GM23248 (cell line): ENCODE data around the gene RNF144B. TPM values are rescaled to one million over a fixed set of nuclear protein-coding genes. Genes with fewer than 3 reads are reported as not detected.
A peak's percentile ranks its signal among the peaks of the same experiment; 100 is the strongest.

Experiments
- DNase-seq: peaks from one replicate; pipeline ENCODE4 v3.0.0-alpha.2; 2015
- H2AFZ ChIP-seq: fragments of 200-600 bp; sonication (generic); 2 replicates; pipeline ENCODE4 v1.6.1; 2016; ENCODE audit warnings: antibody characterized with exemption
- H3F3A ChIP-seq: fragments of 200-600 bp; sonication (generic); 2 replicates; pipeline ENCODE4 v1.6.1; 2016; ENCODE audit warnings: mild to moderate bottlenecking, antibody characterized with exemption, mixed run types; ENCODE audit not compliant: insufficient read depth
- H3K27ac ChIP-seq: fragments of 200-600 bp; sonication (generic); 2 replicates; pipeline ENCODE4 v1.5.1; 2016; ENCODE audit warnings: mild to moderate bottlenecking
- H3K27me3 ChIP-seq: fragments of 200-600 bp; sonication (generic); replicated peaks from 2 replicates; pipeline ENCODE4 v1.6.1; 2016; ENCODE audit warnings: mild to moderate bottlenecking; ENCODE audit not compliant: insufficient read depth
- H3K36me3 ChIP-seq: fragments of 200-600 bp; sonication (generic); 2 replicates; pipeline ENCODE4 v1.6.1; 2016; ENCODE audit warnings: low read depth, mild to moderate bottlenecking
- H3K4me1 ChIP-seq: fragments of 200-600 bp; sonication (generic); 2 replicates; pipeline ENCODE4 v1.6.1; 2016; ENCODE audit warnings: mild to moderate bottlenecking; ENCODE audit not compliant: insufficient read depth
- H3K4me2 ChIP-seq: fragments of 200-600 bp; sonication (generic); one replicate; pipeline ENCODE4 v1.6.1; 2016; ENCODE audit warnings: mild to moderate bottlenecking; ENCODE audit not compliant: unreplicated experiment
- H3K4me3 ChIP-seq: fragments of 200-600 bp; sonication (generic); 2 replicates; pipeline ENCODE4 v1.5.1; 2016; ENCODE audit warnings: mild to moderate bottlenecking
- H3K79me2 ChIP-seq: fragments of 200-600 bp; sonication (generic); 2 replicates; pipeline ENCODE4 v1.6.1; 2016; ENCODE audit warnings: mild to moderate bottlenecking; ENCODE audit not compliant: insufficient read depth
- H3K9ac ChIP-seq: fragments of 200-600 bp; sonication (generic); 2 replicates; pipeline ENCODE4 v1.6.1; 2016; ENCODE audit warnings: mild to moderate bottlenecking
- H3K9me2 ChIP-seq: fragments of 200-600 bp; sonication (generic); 2 replicates; pipeline ENCODE4 v1.6.1; 2016; ENCODE audit warnings: mixed run types, mild to moderate bottlenecking, moderate library complexity; ENCODE audit not compliant: insufficient read depth
- H3K9me3 ChIP-seq: fragments of 200-600 bp; sonication (generic); one replicate; pipeline ENCODE4 v1.6.1; 2017; ENCODE audit warnings: low read depth
- H4K20me1 ChIP-seq: fragments of 200-600 bp; sonication (generic); 2 replicates; pipeline ENCODE4 v1.6.0; 2016; ENCODE audit not compliant: insufficient read depth
- EZH2 ChIP-seq: fragments of 200-600 bp; sonication (generic); IDR thresholded peaks from 2 replicates; pipeline ENCODE4 v1.6.1; 2018; ENCODE audit warnings: antibody characterized with exemption, mild to moderate bottlenecking; ENCODE audit not compliant: insufficient read depth, poor library complexity, severe bottlenecking
- EZH2phosphoT487 ChIP-seq: fragments of 200-600 bp; sonication (generic); IDR thresholded peaks from 2 replicates; pipeline ENCODE4 v1.6.1; 2018; ENCODE audit warnings: antibody characterized with exemption, moderate library complexity, mild to moderate bottlenecking, low read depth; ENCODE audit not compliant: insufficient read depth
- WGBS, 2 experiments: methylation state at CpG; one replicate each; pipeline ENCODE4 v1.1.6; 2015 to 2017; ENCODE audit warnings: low lambda C conversion rate in 2 of 2, low coverage in 1 of 2; ENCODE audit errors: missing lambda C conversion rate in 2 of 2; 5-methylcytosine and 5-hydroxymethylcytosine counted together
- in situ Hi-C: fragments of 300-500 bp; cut with MboI; formaldehyde crosslinking; loops from 2 replicates; pipeline ENCODE4 v1.15.0; 2020
- polyA plus RNA-seq: library from polyadenylated mRNA; unstranded; fragments of >200 nt; fragmentation: Nextera tagmentation; extraction: Ambion mirVana; gene quantifications from 2 replicates; pipeline ENCODE4 v1.2.1, GENCODE V29; 2016
- total RNA-seq: library from RNA; depleted of rRNA; stranded (reverse); fragments of >200 nt; shearing (Covaris generic); gene quantifications from 2 replicates; pipeline ENCODE4 v1.2.3, GENCODE V29; 2014

The RNF144B gene
- total and polyA plus RNA-seq, 2 experiments from 2014 or later = 2.6 to 3.5 TPM

GRCh38 chr6:18429655-18430297, 42.6 kb downstream of the RNF144B start:
- H4K20me1 ChIP-seq = no peaks in the 10 kb centered on the region
- H3K4me1 ChIP-seq = peaks cover 22% of the 10 kb centered on the region
- no peaks in the 10 kb centered on the region for H3K9me3 ChIP-seq
- no peak for TF ChIP-seq EZH2phosphoT487
- TF ChIP-seq EZH2 = no peak
- H3K27me3 ChIP-seq = no peaks in the 10 kb centered on the region
- H3K4me2 ChIP-seq = no peak overlapping the region
- no peak overlapping the region for H3K27ac ChIP-seq
- H3K36me3 ChIP-seq = no peaks in the 10 kb centered on the region
- no peak overlapping the region for H2AFZ ChIP-seq
- no peak overlapping the region for H3K9ac ChIP-seq
- no peak for DNase-seq
- in situ Hi-C loops = no loop called here
- WGBS, 2 experiments = 83 to 92% methylated on average over 4 of the region's 4 CpGs
- no peaks in the 10 kb centered on the region for H3K79me2 ChIP-seq
- no peak overlapping the region for H3K4me3 ChIP-seq
- 0 out of 2 replicates have a peak, but pooled peaks cover 13% of the 10 kb centered on the region for H3F3A ChIP-seq
- no peaks in the 10 kb centered on the region for H3K9me2 ChIP-seq

GRCh38 chr6:18431581-18431980, 44.4 kb downstream of the RNF144B start:
- peaks cover 22% of the 10 kb centered on the region for H3K4me1 ChIP-seq
- DNase-seq = no peak
- no peaks in the 10 kb centered on the region for H3K27me3 ChIP-seq
- H3K9ac ChIP-seq = no peak overlapping the region
- H4K20me1 ChIP-seq = no peaks in the 10 kb centered on the region
- in situ Hi-C loops = no loop called here
- no peak for TF ChIP-seq EZH2
- TF ChIP-seq EZH2phosphoT487 = no peak
- H3F3A ChIP-seq = 0 out of 2 replicates have a peak, but pooled peaks cover 13% of the 10 kb centered on the region
- no peaks in the 10 kb centered on the region for H3K9me2 ChIP-seq
- no peak overlapping the region for H3K4me2 ChIP-seq
- H2AFZ ChIP-seq = no peak overlapping the region
- H3K79me2 ChIP-seq = no peaks in the 10 kb centered on the region
- no peaks in the 10 kb centered on the region for H3K9me3 ChIP-seq
- H3K27ac ChIP-seq = no peak overlapping the region
- H3K36me3 ChIP-seq = no peaks in the 10 kb centered on the region
- 86 to 87% methylated on average over 2 of the region's 2 CpGs for WGBS, 2 experiments
- H3K4me3 ChIP-seq = no peak overlapping the region

- peak overlapping the region; percentile 20; the same call in 1 of the 2 replicates for H2AFZ ChIP-seq
- no peaks in the 10 kb centered on the region for H3K9me3 ChIP-seq
- no peaks in the 10 kb centered on the region for H3K9me2 ChIP-seq
- H3K36me3 ChIP-seq = no peaks in the 10 kb centered on the region
- H4K20me1 ChIP-seq = no peaks in the 10 kb centered on the region
- peaks cover 22% of the 10 kb centered on the region for H3K4me1 ChIP-seq
- no peak for TF ChIP-seq EZH2phosphoT487
- TF ChIP-seq EZH2 = no peak
- no peak overlapping the region for H3K4me2 ChIP-seq
- H3K4me3 ChIP-seq = no peak overlapping the region
- H3K27ac ChIP-seq = 0 out of 2 replicates have a peak overlapping the region, but pooled peaks have one; percentile 32
- no peaks in the 10 kb centered on the region for H3K27me3 ChIP-seq
- 0 out of 2 replicates have a peak, but pooled peaks cover 13% of the 10 kb centered on the region for H3F3A ChIP-seq
- peak; percentile 68 for DNase-seq
- no peaks in the 10 kb centered on the region for H3K79me2 ChIP-seq
- 66 to 69% methylated on average over 3 of the region's 3 CpGs for WGBS, 2 experiments
- in situ Hi-C loops = no loop called here
- no peak overlapping the region for H3K9ac ChIP-seq
Measured at GRCh38 chr6:18432180-18432579, 45.0 kb downstream of the RNF144B start.

- H2AFZ ChIP-seq = peak overlapping the region; percentile 20; the same call in 1 of the 2 replicates
- H4K20me1 ChIP-seq = no peaks in the 10 kb centered on the region
- no peak overlapping the region for H3K9ac ChIP-seq
- peaks cover 22% of the 10 kb centered on the region for H3K4me1 ChIP-seq
- no peak for TF ChIP-seq EZH2phosphoT487
- TF ChIP-seq EZH2 = no peak
- in situ Hi-C loops = no loop called here
- 0 out of 2 replicates have a peak, but pooled peaks cover 13% of the 10 kb centered on the region for H3F3A ChIP-seq
- 82 to 88% methylated on average over 3 of the region's 3 CpGs for WGBS, 2 experiments
- H3K27ac ChIP-seq = 0 out of 2 replicates have a peak overlapping the region, but pooled peaks have one; percentile 32
- no peaks in the 10 kb centered on the region for H3K27me3 ChIP-seq
- H3K79me2 ChIP-seq = no peaks in the 10 kb centered on the region
- DNase-seq = no peak
- no peaks in the 10 kb centered on the region for H3K9me3 ChIP-seq
- H3K36me3 ChIP-seq = no peaks in the 10 kb centered on the region
- no peak overlapping the region for H3K4me3 ChIP-seq
- no peak overlapping the region for H3K4me2 ChIP-seq
- H3K9me2 ChIP-seq = no peaks in the 10 kb centered on the region
Measured at GRCh38 chr6:18432619-18433018, 45.5 kb downstream of the RNF144B start.
